Endodermal cell (in vitro differentiated cells): ENCODE results near the gene MRPL51. TPM values are rescaled to one million over a fixed set of nuclear protein-coding genes. Genes with fewer than 3 reads are reported as not detected.

Experiments used
- DNase-seq: peaks from one replicate; pipeline ENCODE4 v3.0.0-alpha.2; 2017
- H3K27ac ChIP-seq: 2 replicates; pipeline ENCODE4 v1.5.1; 2013; ENCODE audit warnings: mild to moderate bottlenecking, low read depth, low read length, moderate library complexity
- H3K27me3 ChIP-seq: 2 replicates; pipeline ENCODE4 v1.6.1; 2013; ENCODE audit warnings: mild to moderate bottlenecking, low read length, moderate library complexity; ENCODE audit not compliant: insufficient read depth, control insufficient read depth, poor library complexity, severe bottlenecking
- H3K36me3 ChIP-seq: 2 replicates; pipeline ENCODE4 v1.7.0; 2013; ENCODE audit warnings: mild to moderate bottlenecking, low read length, moderate library complexity; ENCODE audit not compliant: control insufficient read depth, insufficient read depth
- H3K4me1 ChIP-seq: one replicate; pipeline ENCODE4 v1.7.0; 2013; ENCODE audit warnings: low read length; ENCODE audit not compliant: control insufficient read depth, insufficient read depth
- H3K4me3 ChIP-seq: 2 replicates; pipeline ENCODE4 v1.5.1; 2013; ENCODE audit warnings: mild to moderate bottlenecking, low read length, moderate library complexity
- H3K9ac ChIP-seq: 2 replicates; pipeline ENCODE4 v1.6.1; 2013; ENCODE audit warnings: mild to moderate bottlenecking, low read length, moderate library complexity; ENCODE audit not compliant: poor library complexity, severe bottlenecking; ENCODE audit errors: extremely low read depth
- H3K9me3 ChIP-seq: 2 replicates; pipeline ENCODE4 v1.6.1; 2013; ENCODE audit warnings: mild to moderate bottlenecking, low read length, moderate library complexity; ENCODE audit not compliant: control insufficient read depth
- H3K27ac Mint-ChIP-seq: 2 replicates; pipeline ENCODE4 v1.8.0; 2020; ENCODE audit warnings: mixed read lengths
- H3K27me3 Mint-ChIP-seq: 2 replicates; pipeline ENCODE4 v1.8.0; 2021; ENCODE audit warnings: mild to moderate bottlenecking, mixed read lengths; ENCODE audit not compliant: insufficient read depth
- H3K36me3 Mint-ChIP-seq: 2 replicates; pipeline ENCODE4 v1.8.0; 2020; ENCODE audit warnings: low read depth, mixed read lengths
- H3K4me1 Mint-ChIP-seq: 2 replicates; pipeline ENCODE4 v1.8.0; 2020; ENCODE audit warnings: mixed read lengths
- H3K4me3 Mint-ChIP-seq: 2 replicates; pipeline ENCODE4 v1.8.0; 2020; ENCODE audit warnings: mild to moderate bottlenecking, moderate library complexity, mixed read lengths
- H3K9me3 Mint-ChIP-seq: 2 replicates; pipeline ENCODE4 v1.8.0; 2020; ENCODE audit warnings: mild to moderate bottlenecking, mixed read lengths
- CTCF ChIP-seq: fragments of 200-600 bp; sonication (generic); conservative IDR thresholded peaks from 2 replicates; pipeline ENCODE4 v1.5.0; 2021; ENCODE audit warnings: antibody characterized with exemption, mild to moderate bottlenecking
- WGBS, 2 experiments: methylation state at CpG; one replicate each; pipeline versions ENCODE4 v1.1.5 to v1.1.7; 2013; ENCODE audit warnings: missing lambda C conversion rate in 2 of 2, mixed read lengths in 1 of 2; ENCODE audit not compliant: insufficient coverage in 1 of 2, insufficient read length in 1 of 2; 5-methylcytosine and 5-hydroxymethylcytosine counted together
- total RNA-seq, 2 donors: library from RNA; stranded (reverse); fragmentation: NEBNext Ultra II Directional in 1 of 2; extraction: Animal tissue kit (Norgen Biotek cat#: 25700) in 1 of 2; gene quantifications; 2 replicates in 1 of 2; 3 replicates in 1 of 2; pipeline ENCODE4 v1.2.1, GENCODE V29; 2021

MRPL51 gene
- total RNA-seq, 2 donors from 2014 or later: 196 to 450 TPM

- no peak for TF ChIP-seq CTCF
- Mint-ChIP-seq H3K9me3 (peaks cover 21% of the 10 kb centered on the region), H3K27me3 (peaks cover 20% of the 10 kb centered on the region), H3K4me3 (no peak overlapping the region), H3K36me3 (peaks cover 12% of the 10 kb centered on the region), H3K4me1 (peaks cover 18% of the 10 kb centered on the region), H3K27ac (no peak overlapping the region)
- no peak for DNase-seq
- Histone ChIP-seq H3K4me1 (no peaks in the 10 kb centered on the region), H3K9ac (no peak overlapping the region), H3K4me3 (no peak overlapping the region), H3K36me3 (no peaks in the 10 kb centered on the region), H3K9me3 (peaks cover 8% of the 10 kb centered on the region), H3K27me3 (no peaks in the 10 kb centered on the region), H3K27ac (no peak overlapping the region)
- 97 to 100% methylated on average over 1 of the region's 1 CpG for WGBS, 2 experiments
Observed at GRCh38 chr12:6471989-6472360, 21.1 kb downstream of the MRPL51 start.

- peak within 1 kb of the TSS; percentile 85 for H3K4me3 ChIP-seq
- DNase-seq: peak; percentile 100
- Mint-ChIP-seq H3K9me3 (peaks cover 8% of the 10 kb centered on the region), H3K27ac (peak within 1 kb of the TSS; percentile 93), H3K27me3 (peaks cover 16% of the 10 kb centered on the region), H3K36me3 (peaks cover 20% of the 10 kb centered on the region), H3K4me3 (peak within 1 kb of the TSS; percentile 76), H3K4me1 (peaks cover 18% of the 10 kb centered on the region)
- H3K9ac ChIP-seq: peak within 1 kb of the TSS; percentile 68
- H3K36me3 ChIP-seq: peaks cover 5% of the 10 kb centered on the region
- TF ChIP-seq CTCF: no peak
- 0 to 1% methylated on average over 29 to 69 of the region's 69 CpGs for WGBS, 2 experiments
- H3K9me3 ChIP-seq: no peaks in the 10 kb centered on the region
- no peaks in the 10 kb centered on the region for H3K27me3 ChIP-seq
- no peaks in the 10 kb centered on the region for H3K4me1 ChIP-seq
- H3K27ac ChIP-seq: peak within 1 kb of the TSS; percentile 45
Observed at GRCh38 chr12:6470375-6471163, 22.5 kb downstream of the MRPL51 start, which contains the start of gene VAMP1. TSS of gene VAMP1 (minus strand) at chr12:6470677. CDS start at chr12:6470531, 146 bp downstream.

GRCh38 chr12:6469609-6470374, 23.3 kb downstream of the MRPL51 start:
- TF ChIP-seq CTCF: peak; percentile 41
- Mint-ChIP-seq H3K9me3 (peaks cover 3% of the 10 kb centered on the region), H3K36me3 (peaks cover 24% of the 10 kb centered on the region), H3K4me1 (peaks cover 18% of the 10 kb centered on the region), H3K4me3 (peak overlapping the region; percentile 76), H3K27ac (no peak overlapping the region), H3K27me3 (peaks cover 16% of the 10 kb centered on the region)
- 31 to 50% methylated on average over 7 to 14 of the region's 16 CpGs for WGBS, 2 experiments
- H3K9ac ChIP-seq: peak overlapping the region; percentile 68
- H3K4me1 ChIP-seq: no peaks in the 10 kb centered on the region
- H3K36me3 ChIP-seq: peaks cover 8% of the 10 kb centered on the region
- no peaks in the 10 kb centered on the region for H3K9me3 ChIP-seq
- peak overlapping the region; percentile 39 for H3K27ac ChIP-seq
- H3K27me3 ChIP-seq: no peaks in the 10 kb centered on the region
- DNase-seq: no peak
- H3K4me3 ChIP-seq: peak overlapping the region; percentile 85
